Effector memory CD4-positive, alpha-beta T cell (primary cell): ENCODE measurements around the gene B2M.
"Not testable (repeated sequence)": the region's sequence is repeated elsewhere in the genome, so short reads cannot be mapped to it uniquely, and the experiment has no call there.

Experiments used
- DNase-seq, 3 donors: peaks; one replicate each; pipeline ENCODE4 v3.0.0-alpha.2; 2020
- H3K27ac ChIP-seq: 2 replicates; pipeline ENCODE4 v1.7.0; 2013; ENCODE audit warnings: mild to moderate bottlenecking, low read length, moderate library complexity; ENCODE audit not compliant: insufficient read depth, poor library complexity, severe bottlenecking
- H3K27me3 ChIP-seq: replicated peaks from 2 replicates; pipeline ENCODE4 v1.7.0; 2013; ENCODE audit warnings: mild to moderate bottlenecking, low read length; ENCODE audit not compliant: insufficient read depth, control insufficient read depth, poor library complexity, severe bottlenecking
- H3K36me3 ChIP-seq: 2 replicates; pipeline ENCODE4 v1.7.0; 2013; ENCODE audit warnings: mild to moderate bottlenecking, low read length, moderate library complexity; ENCODE audit not compliant: control insufficient read depth, insufficient read depth
- H3K4me1 ChIP-seq: 2 replicates; pipeline ENCODE4 v1.7.0; 2013; ENCODE audit warnings: low read length, mild to moderate bottlenecking; ENCODE audit not compliant: control insufficient read depth, insufficient read depth, poor library complexity, severe bottlenecking
- H3K4me3 ChIP-seq: 2 replicates; pipeline ENCODE4 v1.7.0; 2013; ENCODE audit warnings: low read length, low read depth, mild to moderate bottlenecking; ENCODE audit not compliant: insufficient read depth, poor library complexity, severe bottlenecking
- H3K9me3 ChIP-seq: 2 replicates; pipeline ENCODE4 v1.7.0; 2013; ENCODE audit warnings: mild to moderate bottlenecking, low read length, moderate library complexity; ENCODE audit not compliant: control insufficient read depth

The B2M gene

GRCh38 chr15:44673639-44674038 is 37.7 kb upstream of the B2M start:
- no peak for DNase-seq
- Histone ChIP-seq H3K4me1 (peaks cover 83% of the 10 kb centered on the region), H3K4me3 (no peak overlapping the region), H3K27me3 (no peaks in the 10 kb centered on the region), H3K9me3 (no peaks in the 10 kb centered on the region), H3K36me3 (no peaks in the 10 kb centered on the region), H3K27ac (no peak overlapping the region)

- Histone ChIP-seq H3K4me3 (peak overlapping the region; percentile 17), H3K27me3 (no peaks in the 10 kb centered on the region), H3K9me3 (no peaks in the 10 kb centered on the region), H3K27ac (peak overlapping the region; percentile 54), H3K36me3 (no peaks in the 10 kb centered on the region), H3K4me1 (peaks cover 78% of the 10 kb centered on the region)
- DNase-seq, result no peak
Observed at GRCh38 chr15:44675911-44676310, 35.4 kb upstream of the B2M start.

- peak overlapping the region; percentile 54 for H3K27ac ChIP-seq
- no peaks in the 10 kb centered on the region for H3K9me3 ChIP-seq
- no peaks in the 10 kb centered on the region for H3K27me3 ChIP-seq
- peak overlapping the region; percentile 27 for H3K4me3 ChIP-seq
- peaks cover 73% of the 10 kb centered on the region for H3K4me1 ChIP-seq
- H3K36me3 ChIP-seq, result no peaks in the 10 kb centered on the region
- no peak for DNase-seq
Observed at GRCh38 chr15:44676676-44677075, 34.6 kb upstream of the B2M start.

- Histone ChIP-seq H3K36me3 (no peaks in the 10 kb centered on the region), H3K27ac (peak overlapping the region; percentile 67), H3K4me1 (peaks cover 49% of the 10 kb centered on the region), H3K27me3 (no peaks in the 10 kb centered on the region), H3K4me3 (peak overlapping the region; percentile 1), H3K9me3 (no peaks in the 10 kb centered on the region)
- DNase-seq, result no peak
Observed at GRCh38 chr15:44682211-44682610, 29.1 kb upstream of the B2M start.

GRCh38 chr15:44682809-44683682 is 28.3 kb upstream of the B2M start:
- Histone ChIP-seq H3K4me1 (peaks cover 43% of the 10 kb centered on the region), H3K4me3 (peak overlapping the region; percentile 27), H3K27ac (peak overlapping the region; percentile 67)
- H3K27me3 ChIP-seq, H3K36me3 ChIP-seq, H3K9me3 ChIP-seq: not testable (repeated sequence)
- DNase-seq, result peak; percentile 50 to 64 (median 63)

GRCh38 chr15:44689318-44689717 is 22.0 kb upstream of the B2M start:
- not testable (repeated sequence) for H3K27ac ChIP-seq, H3K9me3 ChIP-seq, H3K4me1 ChIP-seq, H3K4me3 ChIP-seq, H3K36me3 ChIP-seq, DNase-seq, H3K27me3 ChIP-seq

GRCh38 chr15:44690245-44690644 is 21.1 kb upstream of the B2M start:
- H3K4me1 ChIP-seq, H3K27ac ChIP-seq, H3K36me3 ChIP-seq, H3K9me3 ChIP-seq, H3K27me3 ChIP-seq, H3K4me3 ChIP-seq, DNase-seq: not testable (repeated sequence)

GRCh38 chr15:44692659-44693058 is 18.7 kb upstream of the B2M start:
- Histone ChIP-seq H3K9me3 (no peaks in the 10 kb centered on the region), H3K27ac (peak overlapping the region; percentile 11), H3K4me1 (no peaks in the 10 kb centered on the region), H3K27me3 (no peaks in the 10 kb centered on the region), H3K36me3 (no peaks in the 10 kb centered on the region), H3K4me3 (no peak overlapping the region)
- DNase-seq, result no peak

GRCh38 chr15:44694416-44694815 is 16.9 kb upstream of the B2M start:
- Histone ChIP-seq H3K4me1 (no peaks in the 10 kb centered on the region), H3K36me3 (no peaks in the 10 kb centered on the region), H3K27me3 (no peaks in the 10 kb centered on the region), H3K27ac (no peak overlapping the region), H3K4me3 (no peak overlapping the region), H3K9me3 (no peaks in the 10 kb centered on the region)
- DNase-seq, result no peak

- Histone ChIP-seq H3K36me3 (no peaks in the 10 kb centered on the region), H3K9me3 (no peaks in the 10 kb centered on the region), H3K27me3 (no peaks in the 10 kb centered on the region), H3K4me3 (no peak overlapping the region), H3K4me1 (no peaks in the 10 kb centered on the region), H3K27ac (no peak overlapping the region)
- DNase-seq, result no peak
Observed at GRCh38 chr15:44695294-44695693, 16.0 kb upstream of the B2M start.
